K562 (cell line): ENCODE measurements around the gene CCL2. TPM values are rescaled to one million over a fixed set of nuclear protein-coding genes. Genes with fewer than 3 reads are reported as not detected.

Experiments used
- ATAC-seq: fragments of 200-7000 bp; cut with Tn5 transposase; 3 replicates; pipeline ENCODE4 v1.9.1; 2020; ENCODE audit warnings: moderate library complexity
- BruUV-seq: library from RNA; stranded (reverse); fragments of 400-500 nt; replicated peaks from 2 replicates; lab custom pipeline; 2021; lab: Mats Ljungman, UMichigan
- CTCF ChIA-PET: fragments of 300-600 bp; formaldehyde crosslinking; extraction: SDS; loops from one replicate; lab custom pipeline; 2021; ENCODE audit warnings: low intra/inter-chr PET ratio; lab: Yijun Ruan, JAX
- POLR2A ChIA-PET: fragments of 300-600, 350-650 bp; sonication (Branson Sonifier 250); formaldehyde crosslinking; extraction: SDS; loops from one replicate; lab custom pipeline; 2021; ENCODE audit warnings: antibody characterized with exemption, inconsistent platforms; lab: Yijun Ruan, JAX
- DNase-seq, 4 experiments: peaks; one replicate each; pipeline versions ENCODE4 v3.0.0 to v3.0.0-alpha.2; 2011 to 2018; ENCODE audit warnings: low spot score in 3 of 4, mixed read lengths in 3 of 4; ENCODE audit errors: extremely low read depth in 1 of 4
- FAIRE-seq: peaks from 2 replicates; lab custom pipeline; 2011; peaks lifted over from hg19 to GRCh38; lab: Jason Lieb, UNC
- H2AFZ ChIP-seq: 2 replicates; pipeline ENCODE4 v1.6.0; 2011; ENCODE audit warnings: low read depth, low read length, control low read depth, inconsistent platforms
- H3K27ac ChIP-seq: fragments of 200-600 bp; 3 replicates; pipeline ENCODE4 v1.8.0; 2011; ENCODE audit warnings: low read depth, mild to moderate bottlenecking, control low read depth, inconsistent platforms, low read length, moderate library complexity, mixed read lengths; ENCODE audit errors: extremely low read depth
- H3K27me3 ChIP-seq, 2 experiments: fragments of 300-600 bp in 1 of 2; 2 replicates in 1 of 2; 3 replicates in 1 of 2; pipeline versions ENCODE4 v1.6.0 to v1.8.0; 2011; ENCODE audit warnings: inconsistent platforms in 2 of 2, low read length in 2 of 2, mild to moderate bottlenecking in 1 of 2, mixed read lengths in 1 of 2, moderate library complexity in 1 of 2; ENCODE audit not compliant: control insufficient read depth in 2 of 2, insufficient read depth in 2 of 2
- H3K36me3 ChIP-seq: fragments of 300-600 bp; 3 replicates; pipeline ENCODE4 v1.8.0; 2011; ENCODE audit warnings: mild to moderate bottlenecking, low read length, inconsistent platforms; ENCODE audit not compliant: control insufficient read depth, insufficient read depth
- H3K4me1 ChIP-seq, 2 experiments: fragments of 200-600 bp in 1 of 2; replicated peaks in 1 of 2; 2 replicates in 1 of 2; 3 replicates in 1 of 2; pipeline versions ENCODE4 v1.5.1 to v1.8.0; 2011; ENCODE audit warnings: inconsistent platforms in 2 of 2, low read length in 2 of 2, mild to moderate bottlenecking in 1 of 2, mixed read lengths in 1 of 2, moderate library complexity in 1 of 2; ENCODE audit not compliant: control insufficient read depth in 2 of 2, insufficient read depth in 2 of 2
- H3K4me2 ChIP-seq: 2 replicates; pipeline ENCODE4 v1.6.1; 2011; ENCODE audit warnings: low read length, control low read depth, inconsistent platforms, mixed read lengths; ENCODE audit not compliant: insufficient read depth
- H3K4me3 ChIP-seq: fragments of 200-600 bp; sonication (generic), shearing (Covaris generic); 2 replicates; pipeline ENCODE4 v1.5.1; 2016; ENCODE audit warnings: control low read depth, inconsistent platforms
- H3K79me2 ChIP-seq: fragments of 200-600 bp; 3 replicates; pipeline ENCODE4 v1.8.0; 2011; ENCODE audit warnings: low read length, inconsistent platforms; ENCODE audit not compliant: control insufficient read depth, insufficient read depth
- H3K9ac ChIP-seq, 2 experiments: 2 replicates each; pipeline versions ENCODE4 v1.6.0 to v1.6.1; 2011; ENCODE audit warnings: low read depth in 2 of 2, low read length in 2 of 2, control low read depth in 1 of 2, inconsistent platforms in 1 of 2, mild to moderate bottlenecking in 1 of 2, mixed read lengths in 1 of 2; ENCODE audit not compliant: insufficient read depth in 1 of 2
- H3K9me1 ChIP-seq: one replicate; pipeline ENCODE4 v1.6.0; 2011; ENCODE audit warnings: inconsistent platforms, mild to moderate bottlenecking, low read length, moderate library complexity; ENCODE audit not compliant: control insufficient read depth, insufficient read depth
- H3K9me3 ChIP-seq: replicated peaks from 2 replicates; pipeline ENCODE4 v1.5.1; 2011; ENCODE audit warnings: low read depth, low read length, inconsistent platforms; ENCODE audit not compliant: control insufficient read depth, insufficient read depth
- H4K20me1 ChIP-seq: replicated peaks from 2 replicates; pipeline ENCODE4 v1.6.1; 2011; ENCODE audit warnings: low read length, inconsistent platforms, mixed read lengths; ENCODE audit not compliant: control insufficient read depth, insufficient read depth
- ELF2 ChIP-seq: fragments of 250-450 bp; sonication (Bioruptor Pico); IDR thresholded peaks from 2 replicates; pipeline ENCODE4 v1.5.0; 2021; ENCODE audit warnings: mild to moderate bottlenecking
- FOXA1 ChIP-seq: fragments of 450-650 bp; IDR thresholded peaks from 2 replicates; pipeline ENCODE4 v1.6.1; 2016; ENCODE audit warnings: mild to moderate bottlenecking, borderline replicate concordance
- MAFG ChIP-seq: fragments of 450-650 bp; conservative IDR thresholded peaks from 2 replicates; pipeline ENCODE4 v1.6.1; 2016; ENCODE audit warnings: missing genetic modification characterization, missing compliant biosample characterization
- SPI1 ChIP-seq: IDR thresholded peaks from 2 replicates; pipeline ENCODE4 v1.6.1; 2011; ENCODE audit warnings: low read depth, low read length, control low read depth, borderline replicate concordance
- TBP ChIP-seq: optimal IDR thresholded peaks from 2 replicates; pipeline ENCODE3; 2011; ENCODE audit warnings: low read depth, low read length, improper control_type of control experiment
- ZNF175 ChIP-seq: fragments of 200-800 bp; sonication (Bioruptor generic); IDR thresholded peaks from 2 replicates; pipeline ENCODE4 v1.6.1; 2016; ENCODE audit warnings: low read depth, mild to moderate bottlenecking, missing genetic modification characterization, missing compliant biosample characterization
- ZNF717 ChIP-seq: fragments of 250-450 bp; sonication (Bioruptor Pico); IDR thresholded peaks from 2 replicates; pipeline ENCODE4 v1.5.0; 2021
- ZSCAN29 ChIP-seq: fragments of 450-650 bp; IDR thresholded peaks from 2 replicates; pipeline ENCODE4 v1.6.1; 2017
- WGBS: fragments of 100-300 bp; shearing (Covaris generic); methylation state at CpG from one replicate; pipeline ENCODE4 v1.1.6; 2016; ENCODE audit warnings: low coverage, mixed read lengths; ENCODE audit not compliant: insufficient coverage; ENCODE audit errors: missing lambda C conversion rate; 5-methylcytosine and 5-hydroxymethylcytosine counted together
- in situ Hi-C: fragments of 300-500 bp; cut with MboI; formaldehyde crosslinking; loops from 4 replicates; pipeline ENCODE4 v1.15.0; 2018; ENCODE audit warnings: inconsistent platforms, mixed read lengths
- intact Hi-C: fragments of 100-400 bp; cut with micrococcal nuclease; formaldehyde crosslinking; loops from 2 replicates; pipeline ENCODE4 v1.14.2; 2022
- polyA plus RNA-seq, 8 experiments: library from polyadenylated mRNA; depleted of rRNA in 4 of 8; stranded (reverse) in 5 of 8; unstranded in 3 of 8; fragments of >200 nt; fragmentation: Nextera tagmentation in 2 of 8; fragmentation: Illumina TruSeq in 1 of 8; extraction: Ambion mirVana in 2 of 8; extraction: Trizol in 1 of 8; gene quantifications; 2 replicates each; pipeline versions ENCODE4 v1.2.1 to v1.2.3, GENCODE V29; 2011 to 2014; ENCODE audit warnings: inconsistent platforms in 1 of 8, missing spikeins in 1 of 8
- total RNA-seq, 7 experiments: library from RNA; depleted of rRNA in 6 of 7; stranded (reverse); fragments of >200 nt in 6 of 7; fragmentation: Illumina TruSeq in 2 of 7; extraction: Trizol in 2 of 7; gene quantifications; 2 replicates each; pipeline versions ENCODE4 v1.2.1 to v1.2.3, GENCODE V29; 2011 to 2021; ENCODE audit warnings: low replicate concordance in 1 of 7
- TF ChIP-seq, protein P1 (sequence below): fragments of 250-450 bp; sonication (Bioruptor Pico); IDR thresholded peaks from 2 replicates; pipeline ENCODE4 v1.5.0; 2021
- TF ChIP-seq, protein P2 (sequence below): IDR thresholded peaks from 2 replicates; pipeline ENCODE4 v1.6.1; 2011; ENCODE audit not compliant: insufficient read length; ENCODE audit errors: extremely low read depth
- TF ChIP-seq, protein P3 (sequence below): fragments of 450-650 bp; IDR thresholded peaks from 2 replicates; pipeline ENCODE4 v1.6.1; 2016; ENCODE audit warnings: low read depth

Gene CCL2
- total and polyA plus RNA-seq, 9 of the 15 experiments (the other 6 are each of a cell fraction or from before 2014, with no cell fraction given): 0.54 to 5.4 (median 0.88) TPM

DNA sequence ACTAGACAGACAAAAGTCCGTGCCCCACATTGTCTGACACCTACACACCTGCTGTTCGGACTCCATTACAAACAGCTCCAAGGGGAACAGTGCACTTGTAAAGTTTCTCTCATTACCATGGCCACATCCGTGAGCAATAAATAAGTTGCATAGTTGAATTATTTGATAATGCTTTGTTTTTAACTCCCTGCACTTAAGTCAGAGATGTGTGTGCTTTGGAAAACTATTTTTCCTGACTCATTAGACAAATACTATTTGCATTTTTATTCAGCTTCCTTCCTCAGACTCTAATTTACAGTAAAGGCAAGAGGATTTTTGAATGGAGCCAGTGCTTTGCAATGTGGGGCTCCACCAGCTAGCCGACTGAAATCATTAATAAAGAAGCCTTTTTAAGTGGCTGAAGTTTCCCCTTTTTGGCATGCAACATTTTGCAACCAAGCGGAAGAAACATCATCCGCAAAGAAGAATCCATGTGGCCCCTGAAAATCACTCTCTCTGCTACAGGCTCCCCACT lies 6.5 kb upstream of the CCL2 start (continued):
- no peak for TF ChIP-seq ELF2 (CRISPR knock-in tag)
- no peak for TF ChIP-seq SPI1
- no peak for TF ChIP-seq MAFG
- TF ChIP-seq ZSCAN29: no peak
- no peak for TF ChIP-seq FOXA1
- TF ChIP-seq, protein P1, sequence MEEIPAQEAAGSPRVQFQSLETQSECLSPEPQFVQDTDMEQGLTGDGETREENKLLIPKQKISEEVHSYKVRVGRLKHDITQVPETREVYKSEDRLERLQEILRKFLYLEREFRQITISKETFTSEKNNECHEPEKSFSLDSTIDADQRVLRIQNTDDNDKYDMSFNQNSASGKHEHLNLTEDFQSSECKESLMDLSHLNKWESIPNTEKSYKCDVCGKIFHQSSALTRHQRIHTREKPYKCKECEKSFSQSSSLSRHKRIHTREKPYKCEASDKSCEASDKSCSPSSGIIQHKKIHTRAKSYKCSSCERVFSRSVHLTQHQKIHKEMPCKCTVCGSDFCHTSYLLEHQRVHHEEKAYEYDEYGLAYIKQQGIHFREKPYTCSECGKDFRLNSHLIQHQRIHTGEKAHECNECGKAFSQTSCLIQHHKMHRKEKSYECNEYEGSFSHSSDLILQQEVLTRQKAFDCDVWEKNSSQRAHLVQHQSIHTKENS (CRISPR knock-in tag): no peak
- no peak for TF ChIP-seq TBP

DNA sequence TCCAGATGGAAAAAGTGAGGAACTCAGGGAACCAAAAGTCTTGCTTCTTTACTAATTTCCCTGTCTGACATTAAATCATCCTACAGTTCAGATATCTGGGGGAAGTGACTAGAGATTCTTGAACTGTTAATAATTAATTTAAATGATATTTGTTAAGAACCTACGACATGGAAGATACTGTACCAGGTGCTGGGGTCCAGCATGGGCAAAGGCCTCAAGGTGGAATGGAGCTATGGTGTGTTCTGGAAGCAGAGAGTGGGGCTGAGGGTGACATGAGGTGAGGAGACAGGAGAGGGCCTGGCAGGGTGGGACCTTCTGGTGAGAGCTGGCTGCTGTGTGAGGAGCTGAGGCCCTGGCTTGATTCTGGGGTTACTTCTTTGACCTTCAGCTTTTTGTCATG lies 6.0 kb upstream of the CCL2 start:
- no peak overlapping the region for H3K27ac ChIP-seq
- H3K36me3 ChIP-seq: no peaks in the 10 kb centered on the region
- no peak for FAIRE-seq
- 0% methylated on average over 1 of the region's 1 CpG for WGBS
- no peaks in the 10 kb centered on the region for H3K9me1 ChIP-seq
- ChIA-PET CTCF (no interaction called here), POLR2A (interaction anchor here (0.6 kb wide), 1 partner anchor 42 kb away, joined by 3 read pairs; no protein-coding TSS in a partner anchor)
- no peak overlapping the region for H2AFZ ChIP-seq
- H4K20me1 ChIP-seq: no peaks in the 10 kb centered on the region; the same call in 1 of the 2 replicates
- H3K4me3 ChIP-seq: no peak overlapping the region
- intact Hi-C loops (no loop called here), in situ Hi-C loops (no loop called here)
- H3K79me2 ChIP-seq: no peaks in the 10 kb centered on the region
- BruUV-seq: no TSS peak
- no peaks in the 10 kb centered on the region for H3K9me3 ChIP-seq
- DNase-seq: no peak
- no peak overlapping the region for H3K4me2 ChIP-seq
- ATAC-seq: no peak
- H3K27me3 ChIP-seq: peaks cover 0 to 3% of the 10 kb centered on the region in 2 experiments; a peak in 3 of 5 replicates
- H3K4me1 ChIP-seq: peaks cover 7% of the 10 kb centered on the region in 2 experiments; a peak in 3 of 5 replicates
- H3K9ac ChIP-seq: no peak overlapping the region
- no peak for TF ChIP-seq ZNF175 (CRISPR knock-in tag)
- TF ChIP-seq, protein P2, sequence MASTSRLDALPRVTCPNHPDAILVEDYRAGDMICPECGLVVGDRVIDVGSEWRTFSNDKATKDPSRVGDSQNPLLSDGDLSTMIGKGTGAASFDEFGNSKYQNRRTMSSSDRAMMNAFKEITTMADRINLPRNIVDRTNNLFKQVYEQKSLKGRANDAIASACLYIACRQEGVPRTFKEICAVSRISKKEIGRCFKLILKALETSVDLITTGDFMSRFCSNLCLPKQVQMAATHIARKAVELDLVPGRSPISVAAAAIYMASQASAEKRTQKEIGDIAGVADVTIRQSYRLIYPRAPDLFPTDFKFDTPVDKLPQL: no peak
- TF ChIP-seq, protein P3, sequence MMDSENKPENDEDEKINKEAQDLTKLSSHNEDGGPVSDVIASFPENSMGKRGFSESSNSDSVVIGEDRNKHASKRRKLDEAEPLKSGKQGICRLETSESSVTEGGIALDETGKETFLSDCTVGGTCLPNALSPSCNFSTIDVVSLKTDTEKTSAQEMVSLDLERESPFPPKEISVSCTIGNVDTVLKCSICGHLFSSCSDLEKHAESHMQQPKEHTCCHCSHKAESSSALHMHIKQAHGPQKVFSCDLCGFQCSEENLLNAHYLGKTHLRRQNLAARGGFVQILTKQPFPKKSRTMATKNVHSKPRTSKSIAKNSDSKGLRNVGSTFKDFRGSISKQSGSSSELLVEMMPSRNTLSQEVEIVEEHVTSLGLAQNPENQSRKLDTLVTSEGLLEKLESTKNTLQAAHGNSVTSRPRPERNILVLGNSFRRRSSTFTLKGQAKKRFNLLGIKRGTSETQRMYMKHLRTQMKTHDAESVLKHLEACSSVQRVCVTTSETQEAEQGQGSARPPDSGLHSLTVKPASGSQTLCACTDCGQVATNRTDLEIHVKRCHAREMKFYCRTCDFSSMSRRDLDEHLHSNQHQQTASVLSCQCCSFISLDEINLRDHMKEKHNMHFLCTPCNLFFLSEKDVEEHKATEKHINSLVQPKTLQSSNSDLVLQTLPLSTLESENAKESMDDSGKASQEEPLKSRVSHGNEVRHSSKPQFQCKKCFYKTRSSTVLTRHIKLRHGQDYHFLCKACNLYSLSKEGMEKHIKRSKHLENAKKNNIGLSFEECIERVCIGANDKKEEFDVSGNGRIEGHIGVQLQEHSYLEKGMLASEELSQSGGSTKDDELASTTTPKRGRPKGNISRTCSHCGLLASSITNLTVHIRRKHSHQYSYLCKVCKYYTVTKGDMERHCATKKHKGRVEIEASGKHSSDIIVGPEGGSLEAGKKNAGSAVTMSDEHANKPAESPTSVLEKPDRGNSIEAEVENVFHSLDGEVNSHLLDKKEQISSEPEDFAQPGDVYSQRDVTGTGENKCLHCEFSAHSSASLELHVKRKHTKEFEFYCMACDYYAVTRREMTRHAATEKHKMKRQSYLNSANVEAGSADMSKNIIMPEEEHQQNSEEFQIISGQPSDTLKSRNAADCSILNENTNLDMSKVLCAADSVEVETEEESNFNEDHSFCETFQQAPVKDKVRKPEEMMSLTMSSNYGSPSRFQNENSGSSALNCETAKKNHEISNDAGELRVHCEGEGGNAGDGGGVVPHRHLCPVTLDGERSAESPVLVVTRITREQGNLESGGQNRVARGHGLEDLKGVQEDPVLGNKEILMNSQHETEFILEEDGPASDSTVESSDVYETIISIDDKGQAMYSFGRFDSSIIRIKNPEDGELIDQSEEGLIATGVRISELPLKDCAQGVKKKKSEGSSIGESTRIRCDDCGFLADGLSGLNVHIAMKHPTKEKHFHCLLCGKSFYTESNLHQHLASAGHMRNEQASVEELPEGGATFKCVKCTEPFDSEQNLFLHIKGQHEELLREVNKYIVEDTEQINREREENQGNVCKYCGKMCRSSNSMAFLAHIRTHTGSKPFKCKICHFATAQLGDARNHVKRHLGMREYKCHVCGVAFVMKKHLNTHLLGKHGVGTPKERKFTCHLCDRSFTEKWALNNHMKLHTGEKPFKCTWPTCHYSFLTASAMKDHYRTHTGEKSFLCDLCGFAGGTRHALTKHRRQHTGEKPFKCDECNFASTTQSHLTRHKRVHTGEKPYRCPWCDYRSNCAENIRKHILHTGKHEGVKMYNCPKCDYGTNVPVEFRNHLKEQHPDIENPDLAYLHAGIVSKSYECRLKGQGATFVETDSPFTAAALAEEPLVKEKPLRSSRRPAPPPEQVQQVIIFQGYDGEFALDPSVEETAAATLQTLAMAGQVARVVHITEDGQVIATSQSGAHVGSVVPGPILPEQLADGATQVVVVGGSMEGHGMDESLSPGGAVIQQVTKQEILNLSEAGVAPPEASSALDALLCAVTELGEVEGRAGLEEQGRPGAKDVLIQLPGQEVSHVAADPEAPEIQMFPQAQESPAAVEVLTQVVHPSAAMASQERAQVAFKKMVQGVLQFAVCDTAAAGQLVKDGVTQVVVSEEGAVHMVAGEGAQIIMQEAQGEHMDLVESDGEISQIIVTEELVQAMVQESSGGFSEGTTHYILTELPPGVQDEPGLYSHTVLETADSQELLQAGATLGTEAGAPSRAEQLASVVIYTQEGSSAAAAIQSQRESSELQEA: no peak
- TF ChIP-seq ZNF717 (CRISPR knock-in tag): no peak
